GM12892 (cell line): ENCODE data around the gene DCTN5.

Experiments
- POLR2A ChIP-seq: IDR thresholded peaks from 2 replicates; pipeline ENCODE4 v1.6.1; 2011; ENCODE audit warnings: low read depth, low read length, control low read depth
- POLR2AphosphoS5 ChIP-seq: IDR thresholded peaks from 2 replicates; pipeline ENCODE4 v1.6.1; 2011; ENCODE audit warnings: low read depth, low read length, control low read depth
- TAF1 ChIP-seq: IDR thresholded peaks from 2 replicates; pipeline ENCODE4 v1.6.1; 2011; ENCODE audit warnings: low read depth, mild to moderate bottlenecking, control low read depth, low read length, borderline replicate concordance

DNA sequence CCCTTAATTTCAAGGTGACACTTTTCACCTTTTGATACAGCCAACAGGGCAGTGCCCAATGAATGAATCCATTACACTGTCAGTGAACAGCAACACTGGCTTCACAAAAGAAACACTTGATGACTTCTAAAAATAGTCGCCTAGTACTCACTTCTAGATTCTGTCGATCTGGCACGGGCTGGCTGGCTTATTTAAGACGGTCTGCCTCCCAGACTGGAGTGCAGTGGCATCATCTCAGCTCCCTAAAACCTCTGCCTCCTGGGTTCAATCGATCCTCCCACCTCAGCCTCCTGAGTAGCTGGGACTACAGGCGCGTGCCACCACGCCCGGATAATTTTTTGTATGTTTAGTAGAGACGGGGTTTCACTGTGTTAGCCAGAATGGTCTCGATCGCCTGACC, 47.1 kb upstream of the DCTN5 start:
- no peak for TF ChIP-seq POLR2A
- TF ChIP-seq TAF1: no peak
- TF ChIP-seq POLR2AphosphoS5: no peak
